Gastroesophageal sphincter (tissue), 4 donors: ENCODE measurements around the gene STRBP. TPM values are rescaled to one million over a fixed set of nuclear protein-coding genes. Genes with fewer than 3 reads are reported as not detected.
"Not testable (repeated sequence)": the region's sequence is repeated elsewhere in the genome, so short reads cannot be mapped to it uniquely, and the experiment has no call there.

Experiments used
- ATAC-seq: fragments of 150-250 bp; one replicate; pipeline ENCODE4 v1.9.1; 2016; ENCODE audit warnings: mild to moderate bottlenecking, moderate library complexity
- H3K27ac ChIP-seq, 4 donors: fragments of 200-600 bp; sonication (generic) in 3 of 4; 1 replicate in 3 of 4; 2 replicates in 1 of 4; pipeline ENCODE4 v1.5.1; 2016 to 2019
- H3K27me3 ChIP-seq: fragments of 200-600 bp; sonication (generic); one replicate; pipeline ENCODE4 v1.5.1; 2019
- H3K36me3 ChIP-seq, 2 donors: fragments of 200-600 bp; sonication (generic); one replicate each; pipeline ENCODE4 v1.5.1; 2019; ENCODE audit warnings: control low read depth in 1 of 2
- H3K4me1 ChIP-seq, 3 donors: fragments of 200-600 bp; sonication (generic); 1 replicate in 2 of 3; 2 replicates in 1 of 3; pipeline ENCODE4 v1.5.1; 2016 to 2019; ENCODE audit warnings: control low read depth in 2 of 3
- H3K4me3 ChIP-seq, 2 donors: fragments of 200-600 bp; sonication (generic); one replicate each; pipeline ENCODE4 v1.5.1; 2019; ENCODE audit warnings: mild to moderate bottlenecking in 1 of 2, moderate library complexity in 1 of 2
- H3K9me3 ChIP-seq, 3 donors: fragments of 200-600 bp; sonication (generic); one replicate each; pipeline ENCODE4 v1.5.1; 2017 to 2019; ENCODE audit warnings: control low read depth in 2 of 3
- EP300 ChIP-seq: sonication (generic); formaldehyde crosslinking; IDR thresholded peaks from one replicate; pipeline ENCODE4 v1.6.1; 2017; ENCODE audit warnings: antibody characterized with exemption, mild to moderate bottlenecking
- POLR2A ChIP-seq, 2 donors: fragments of 450-650 bp; IDR thresholded peaks; one replicate each; pipeline ENCODE4 v1.6.1; 2017; ENCODE audit warnings: antibody characterized with exemption in 2 of 2, mild to moderate bottlenecking in 2 of 2, moderate library complexity in 1 of 2
- POLR2AphosphoS5 ChIP-seq: sonication (generic); formaldehyde crosslinking; IDR thresholded peaks from one replicate; pipeline ENCODE4 v1.6.1; 2017; ENCODE audit warnings: antibody characterized with exemption
- WGBS, 2 donors: methylation state at CpG; one replicate each; pipeline ENCODE4 v1.1.5; 2018; ENCODE audit warnings: low coverage in 1 of 2; 5-methylcytosine and 5-hydroxymethylcytosine counted together
- total RNA-seq, 4 donors: library from RNA; depleted of rRNA; stranded (reverse); fragments of >200 nt; gene quantifications; one replicate each; pipeline ENCODE4 v1.1.0, GENCODE V29; 2016
- TF ChIP-seq, protein P1 (sequence below), 4 experiments: fragments of 200-600 bp in 2 of 4; fragments of 450-650 bp in 2 of 4; sonication (generic) in 1 of 4; IDR thresholded peaks; one replicate each; pipeline ENCODE4 v1.5.1; 2017 to 2019; ENCODE audit warnings: antibody characterized with exemption in 4 of 4, mild to moderate bottlenecking in 2 of 4, moderate library complexity in 2 of 4

STRBP gene
- total RNA-seq, 4 donors from 2014 or later: 10.4 to 20.6 (median 14.8) TPM

DNA sequence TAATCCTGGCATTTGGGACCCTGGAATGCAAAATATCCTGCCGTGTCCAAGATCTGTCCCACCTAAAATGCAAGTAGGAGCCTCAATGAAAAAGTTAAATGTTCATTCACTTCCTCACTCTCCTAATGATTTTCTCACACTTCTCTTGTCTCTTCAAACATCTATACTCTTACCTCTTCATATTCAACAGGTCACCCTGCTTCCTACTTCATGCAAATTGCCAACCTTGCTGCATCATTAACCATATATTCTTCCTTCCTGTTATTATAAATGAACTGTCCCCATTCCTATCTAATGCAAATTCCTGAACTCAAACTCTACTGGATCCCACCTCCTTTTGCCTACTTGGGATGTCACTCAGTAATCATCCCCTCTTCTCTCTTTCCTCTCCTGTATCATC is 74.4 kb downstream of the STRBP start:
- no peak overlapping the region for H3K4me3 ChIP-seq
- no peaks in the 10 kb centered on the region for H3K36me3 ChIP-seq
- no peak overlapping the region for H3K27ac ChIP-seq
- TF ChIP-seq POLR2AphosphoS5: no peak
- TF ChIP-seq POLR2A (IDR thresholded peaks at IDR 0.05): no peak
- TF ChIP-seq EP300: no peak
- TF ChIP-seq, protein P1, sequence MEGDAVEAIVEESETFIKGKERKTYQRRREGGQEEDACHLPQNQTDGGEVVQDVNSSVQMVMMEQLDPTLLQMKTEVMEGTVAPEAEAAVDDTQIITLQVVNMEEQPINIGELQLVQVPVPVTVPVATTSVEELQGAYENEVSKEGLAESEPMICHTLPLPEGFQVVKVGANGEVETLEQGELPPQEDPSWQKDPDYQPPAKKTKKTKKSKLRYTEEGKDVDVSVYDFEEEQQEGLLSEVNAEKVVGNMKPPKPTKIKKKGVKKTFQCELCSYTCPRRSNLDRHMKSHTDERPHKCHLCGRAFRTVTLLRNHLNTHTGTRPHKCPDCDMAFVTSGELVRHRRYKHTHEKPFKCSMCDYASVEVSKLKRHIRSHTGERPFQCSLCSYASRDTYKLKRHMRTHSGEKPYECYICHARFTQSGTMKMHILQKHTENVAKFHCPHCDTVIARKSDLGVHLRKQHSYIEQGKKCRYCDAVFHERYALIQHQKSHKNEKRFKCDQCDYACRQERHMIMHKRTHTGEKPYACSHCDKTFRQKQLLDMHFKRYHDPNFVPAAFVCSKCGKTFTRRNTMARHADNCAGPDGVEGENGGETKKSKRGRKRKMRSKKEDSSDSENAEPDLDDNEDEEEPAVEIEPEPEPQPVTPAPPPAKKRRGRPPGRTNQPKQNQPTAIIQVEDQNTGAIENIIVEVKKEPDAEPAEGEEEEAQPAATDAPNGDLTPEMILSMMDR (IDR thresholded peaks at IDR 0.05): no peak
- WGBS, 2 donors: 92 to 100% methylated on average over 1 of the region's 1 CpG
- no peaks in the 10 kb centered on the region for H3K27me3 ChIP-seq
- H3K9me3 ChIP-seq: no peaks in the 10 kb centered on the region
- no peaks in the 10 kb centered on the region for H3K4me1 ChIP-seq
- no peak for ATAC-seq

DNA sequence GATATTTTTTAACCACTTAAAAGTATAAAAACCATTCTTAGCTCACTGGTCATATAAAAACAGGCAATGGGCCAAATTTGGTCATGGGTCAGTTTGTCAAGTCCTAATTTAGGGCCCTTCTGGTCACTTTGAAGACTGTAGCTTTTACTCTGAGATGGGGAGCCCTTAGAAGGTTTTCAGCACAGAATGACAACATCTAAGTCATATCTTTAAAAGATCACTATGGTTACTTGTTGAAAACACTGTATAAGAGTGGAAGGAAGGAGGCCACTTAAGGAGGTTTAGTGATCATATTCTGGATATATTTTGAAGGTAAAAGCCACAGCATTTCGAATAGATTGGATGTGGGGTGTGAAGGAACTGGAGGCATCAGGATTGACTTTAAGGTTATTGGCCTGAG is 76.7 kb downstream of the STRBP start:
- WGBS, 2 donors: 88 to 100% methylated on average over 1 of the region's 1 CpG
- no peak for ATAC-seq
- Histone ChIP-seq H3K27me3 (no peaks in the 10 kb centered on the region), H3K4me3 (no peak overlapping the region), H3K27ac (no peak overlapping the region), H3K4me1 (no peaks in the 10 kb centered on the region), H3K36me3 (no peaks in the 10 kb centered on the region), H3K9me3 (no peaks in the 10 kb centered on the region)
- TF ChIP-seq POLR2AphosphoS5: no peak
- no peak for TF ChIP-seq EP300
- TF ChIP-seq, protein P1 (IDR thresholded peaks at IDR 0.05): no peak
- no peak for TF ChIP-seq POLR2A (IDR thresholded peaks at IDR 0.05)

DNA sequence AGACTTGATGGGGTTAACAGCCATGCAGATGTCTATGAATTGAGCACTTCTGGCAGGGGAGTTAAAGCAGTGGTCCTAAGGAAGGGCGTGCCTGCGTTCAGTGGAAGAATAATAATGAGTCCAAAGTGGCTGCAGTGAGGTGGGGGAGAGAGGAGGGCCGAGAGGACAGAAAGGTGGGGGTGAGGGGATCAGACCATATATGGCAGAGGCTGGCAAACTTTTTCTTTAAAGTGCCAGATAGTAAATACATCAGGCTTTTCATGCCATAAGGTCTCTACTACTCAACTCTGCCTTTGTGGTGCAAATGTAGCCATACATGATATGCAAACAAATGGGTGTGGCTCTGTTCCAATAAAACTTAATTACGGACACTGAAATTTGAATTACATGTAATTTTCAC is 77.1 kb downstream of the STRBP start:
- ATAC-seq: no peak
- Histone ChIP-seq H3K36me3 (no peaks in the 10 kb centered on the region), H3K4me3 (no peak overlapping the region), H3K27ac (no peak overlapping the region), H3K9me3 (no peaks in the 10 kb centered on the region), H3K4me1 (no peaks in the 10 kb centered on the region), H3K27me3 (no peaks in the 10 kb centered on the region)
- WGBS, 2 donors: 54 to 66% methylated on average over 4 of the region's 4 CpGs
- no peak for TF ChIP-seq POLR2A (IDR thresholded peaks at IDR 0.05)
- no peak for TF ChIP-seq POLR2AphosphoS5
- TF ChIP-seq, protein P1 (IDR thresholded peaks at IDR 0.05): no peak
- no peak for TF ChIP-seq EP300

DNA sequence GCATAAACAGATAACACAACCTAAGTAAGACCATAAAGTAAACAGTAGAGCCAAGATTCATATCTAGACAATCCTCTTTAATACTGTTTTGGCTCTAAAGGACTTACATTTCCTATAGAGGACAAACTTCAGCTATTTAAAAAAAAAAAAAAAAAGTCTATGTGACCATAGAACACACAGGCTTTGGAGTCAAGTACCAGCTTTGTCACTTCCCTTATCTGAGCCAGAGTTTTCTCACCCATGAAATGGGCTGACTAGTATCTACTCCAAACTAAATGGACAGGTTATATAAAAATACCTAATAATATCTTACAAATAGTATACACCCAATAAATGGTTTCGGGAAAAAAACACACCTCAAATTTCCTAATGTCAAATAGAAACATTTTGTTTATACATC is 81.3 kb downstream of the STRBP start:
- WGBS, 2 donors: 92 to 93% methylated on average over 1 of the region's 1 CpG
- no peaks in the 10 kb centered on the region for H3K36me3 ChIP-seq

DNA sequence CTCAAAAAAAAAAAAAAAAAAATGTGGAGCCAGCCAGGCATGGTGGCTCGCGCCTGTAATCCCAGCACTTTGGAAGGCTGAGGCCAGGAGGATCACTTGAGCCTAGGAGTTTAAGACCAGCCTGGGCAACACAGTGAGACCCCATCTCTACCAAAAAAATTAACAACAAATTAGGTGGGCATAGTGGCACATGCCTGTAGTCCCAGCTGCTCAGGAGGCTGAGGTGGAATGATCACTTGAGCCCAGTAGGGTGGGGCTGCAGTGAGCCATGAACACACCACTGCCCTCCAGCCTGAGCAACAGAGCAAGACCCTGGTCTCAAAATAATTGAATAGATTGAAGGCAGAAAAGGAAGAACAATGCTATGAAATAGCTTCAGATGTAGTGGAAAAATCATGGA is 82.4 kb downstream of the STRBP start:
- H3K27me3 ChIP-seq, H3K4me3 ChIP-seq, H3K4me1 ChIP-seq, H3K36me3 ChIP-seq, H3K9me3 ChIP-seq, ATAC-seq, H3K27ac ChIP-seq: not testable (repeated sequence)
- 100% methylated on average over 2 of the region's 2 CpGs; no CpG with 5 or more reads in 1 of the 2 donors for WGBS, 2 donors

More for the DNA sequence above, 81.3 kb downstream of the STRBP start:
- no peak for ATAC-seq
- Histone ChIP-seq H3K9me3 (no peaks in the 10 kb centered on the region), H3K27me3 (no peaks in the 10 kb centered on the region), H3K27ac (no peak overlapping the region), H3K4me1 (no peaks in the 10 kb centered on the region), H3K4me3 (no peak overlapping the region)
- TF ChIP-seq EP300 (no peak), POLR2AphosphoS5 (no peak), POLR2A (IDR thresholded peaks at IDR 0.05) (no peak)
- TF ChIP-seq, protein P1 (IDR thresholded peaks at IDR 0.05): no peak

DNA sequence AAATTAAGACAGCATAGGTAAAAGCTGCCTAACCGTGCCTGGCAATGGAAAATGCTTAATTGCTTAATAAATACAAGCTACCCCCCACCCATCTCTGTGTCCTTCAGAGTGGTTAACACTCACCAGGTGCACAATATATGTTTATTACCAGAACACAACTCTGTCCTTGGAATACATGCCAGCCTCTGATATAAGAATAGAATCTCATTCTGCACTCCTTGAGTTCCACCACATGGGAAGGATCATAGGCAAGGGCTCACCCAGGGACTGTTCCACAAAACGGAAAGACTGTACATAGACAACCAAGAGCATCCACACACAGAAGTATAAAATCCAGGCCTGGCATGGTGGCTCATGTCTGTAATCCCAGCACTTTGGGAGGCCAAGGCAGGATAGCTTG is 91.4 kb downstream of the STRBP start:
- H3K4me1 ChIP-seq: no peaks in the 10 kb centered on the region
- TF ChIP-seq, protein P1 (IDR thresholded peaks at IDR 0.05): no peak
- TF ChIP-seq POLR2AphosphoS5: no peak
- TF ChIP-seq POLR2A (IDR thresholded peaks at IDR 0.05): no peak
- no peak for TF ChIP-seq EP300
- no peaks in the 10 kb centered on the region for H3K27me3 ChIP-seq
- no peak overlapping the region for H3K4me3 ChIP-seq
- H3K9me3 ChIP-seq: no peaks in the 10 kb centered on the region
- no peak overlapping the region for H3K27ac ChIP-seq
- no peaks in the 10 kb centered on the region for H3K36me3 ChIP-seq
- WGBS, 2 donors: 88 to 100% methylated on average over 2 of the region's 2 CpGs
- ATAC-seq: no peak
